ENCODE measurements around the gene GALK2. TPM values are rescaled to one million over a fixed set of nuclear protein-coding genes. Genes with fewer than 3 reads are reported as not detected.

GALK2 gene
- total and polyA plus RNA-seq, 2 donors (not counting 1 experiment from before 2014, with no cell fraction given) = 11.2 to 23.1 TPM

GRCh38 chr15:49279521-49280456 lies 109.7 kb downstream of the GALK2 start:
- no peak overlapping the region for H3K4me2 ChIP-seq (replicated peaks; ENCODE audit: low read depth, low read length, poor library complexity, severe bottlenecking)
- Mint-ChIP-seq H3K9me3 (ENCODE audit: insufficient read depth) (no peaks in the 10 kb centered on the region), H3K27me3 (no peaks in the 10 kb centered on the region), H3K4me3 (no peak overlapping the region), H3K27ac (no peak overlapping the region), H3K4me1 (no peaks in the 10 kb centered on the region)
- ChIA-PET CTCF (no interaction called here), POLR2A (no interaction called here)
- WGBS (ENCODE audit: insufficient coverage) = 98% methylated on average over 3 of the region's 4 CpGs
- DNase-seq (no peak), ATAC-seq (ENCODE audit: low read depth) (no peak)
- H3K79me2 ChIP-seq (ENCODE audit: control insufficient read depth, insufficient read depth, low read length) = no peaks in the 10 kb centered on the region
- no peak overlapping the region for H2AFZ ChIP-seq (ENCODE audit: insufficient read depth, low read depth, low read length, poor library complexity, severe bottlenecking)
- H3K9ac ChIP-seq (ENCODE audit: low read length) = no peak overlapping the region
- intact Hi-C loops (cut with micrococcal nuclease) = no loop called here
- TF ChIP-seq CTCF (IDR thresholded peaks at IDR 0.05) = no peak
- TF ChIP-seq EZH2 (IDR thresholded peaks at IDR 0.05; ENCODE audit: borderline replicate concordance, insufficient read depth, low read depth, low read length, poor library complexity, severe bottlenecking) = no peak
- H3K36me3 ChIP-seq (replicated peaks in 1 of 2; ENCODE audit: control extremely low read depth in 1 of 2, control insufficient read depth in 1 of 2, extremely low read depth in 1 of 2, insufficient read depth in 2 of 2, low read length in 1 of 2) = peaks cover 8 to 17% of the 10 kb centered on the region in 2 experiments
- H3K4me3 ChIP-seq (ENCODE audit: control extremely low read depth in 1 of 5, extremely low read depth in 1 of 5, insufficient read depth in 1 of 5, low read depth in 2 of 5, low read length in 4 of 5) = no peak overlapping the region
- no peaks in the 10 kb centered on the region for H3K4me1 ChIP-seq (ENCODE audit: control insufficient read depth in 2 of 2, insufficient read depth in 2 of 2, low read length in 2 of 2)
- H4K20me1 ChIP-seq (ENCODE audit: control insufficient read depth, insufficient read depth, low read length, poor library complexity, severe bottlenecking) = no peaks in the 10 kb centered on the region
- no peaks in the 10 kb centered on the region for H3K9me3 ChIP-seq (ENCODE audit: control extremely low read depth in 1 of 3, control insufficient read depth in 2 of 3, insufficient read depth in 1 of 3, low read length in 2 of 3)
- no peaks in the 10 kb centered on the region for H3K27me3 ChIP-seq (replicated peaks in 1 of 4; ENCODE audit: control extremely low read depth in 1 of 4, control insufficient read depth in 3 of 4, insufficient read depth in 4 of 4, low read length in 3 of 4)
- H3K27ac ChIP-seq (ENCODE audit: low read length in 2 of 2) = no peak overlapping the region

GRCh38 chr15:49282366-49282765 lies 112.3 kb downstream of the GALK2 start:
- Histone ChIP-seq H3K4me2 (replicated peaks; ENCODE audit: low read depth, low read length, poor library complexity, severe bottlenecking) (no peak overlapping the region), H4K20me1 (ENCODE audit: control insufficient read depth, insufficient read depth, low read length, poor library complexity, severe bottlenecking) (no peaks in the 10 kb centered on the region), H3K79me2 (ENCODE audit: control insufficient read depth, insufficient read depth, low read length) (no peaks in the 10 kb centered on the region), H3K27me3 (replicated peaks in 1 of 4; ENCODE audit: control extremely low read depth in 1 of 4, control insufficient read depth in 3 of 4, insufficient read depth in 4 of 4, low read length in 3 of 4) (no peaks in the 10 kb centered on the region), H3K4me1 (ENCODE audit: control insufficient read depth in 2 of 2, insufficient read depth in 2 of 2, low read length in 2 of 2) (no peaks in the 10 kb centered on the region), H3K9me3 (ENCODE audit: control extremely low read depth in 1 of 3, control insufficient read depth in 2 of 3, insufficient read depth in 1 of 3, low read length in 2 of 3) (no peaks in the 10 kb centered on the region), H2AFZ (ENCODE audit: insufficient read depth, low read depth, low read length, poor library complexity, severe bottlenecking) (no peak overlapping the region), H3K9ac (ENCODE audit: low read length) (no peak overlapping the region), H3K4me3 (ENCODE audit: control extremely low read depth in 1 of 5, extremely low read depth in 1 of 5, insufficient read depth in 1 of 5, low read depth in 2 of 5, low read length in 4 of 5) (no peak overlapping the region), H3K36me3 (replicated peaks in 1 of 2; ENCODE audit: control extremely low read depth in 1 of 2, control insufficient read depth in 1 of 2, extremely low read depth in 1 of 2, insufficient read depth in 2 of 2, low read length in 1 of 2) (peaks cover 14 to 27% of the 10 kb centered on the region in 2 experiments), H3K27ac (ENCODE audit: low read length in 2 of 2) (no peak overlapping the region)
- ATAC-seq (ENCODE audit: low read depth) = no peak
- Mint-ChIP-seq H3K4me1 (peaks cover 3% of the 10 kb centered on the region), H3K4me3 (no peak overlapping the region), H3K9me3 (ENCODE audit: insufficient read depth) (no peaks in the 10 kb centered on the region), H3K27ac (no peak overlapping the region), H3K27me3 (no peaks in the 10 kb centered on the region)
- WGBS (ENCODE audit: insufficient coverage) = no CpG with 5 or more reads among the region's 1 CpG
- no peak for DNase-seq
- ChIA-PET CTCF (no interaction called here), POLR2A (no interaction called here)
- TF ChIP-seq EZH2 (IDR thresholded peaks at IDR 0.05; ENCODE audit: borderline replicate concordance, insufficient read depth, low read depth, low read length, poor library complexity, severe bottlenecking) (no peak), CTCF (IDR thresholded peaks at IDR 0.05) (no peak)
- intact Hi-C loops (cut with micrococcal nuclease) = no loop called here
